LNCAP (cell line): ENCODE measurements around the gene RAPGEF1.

Experiments used
- TF ChIP-seq, protein P1 (sequence below): fragments of 450-650 bp; IDR thresholded peaks from 2 replicates; pipeline ENCODE4 v1.5.1; 2017; ENCODE audit warnings: mild to moderate bottlenecking

Gene RAPGEF1

DNA sequence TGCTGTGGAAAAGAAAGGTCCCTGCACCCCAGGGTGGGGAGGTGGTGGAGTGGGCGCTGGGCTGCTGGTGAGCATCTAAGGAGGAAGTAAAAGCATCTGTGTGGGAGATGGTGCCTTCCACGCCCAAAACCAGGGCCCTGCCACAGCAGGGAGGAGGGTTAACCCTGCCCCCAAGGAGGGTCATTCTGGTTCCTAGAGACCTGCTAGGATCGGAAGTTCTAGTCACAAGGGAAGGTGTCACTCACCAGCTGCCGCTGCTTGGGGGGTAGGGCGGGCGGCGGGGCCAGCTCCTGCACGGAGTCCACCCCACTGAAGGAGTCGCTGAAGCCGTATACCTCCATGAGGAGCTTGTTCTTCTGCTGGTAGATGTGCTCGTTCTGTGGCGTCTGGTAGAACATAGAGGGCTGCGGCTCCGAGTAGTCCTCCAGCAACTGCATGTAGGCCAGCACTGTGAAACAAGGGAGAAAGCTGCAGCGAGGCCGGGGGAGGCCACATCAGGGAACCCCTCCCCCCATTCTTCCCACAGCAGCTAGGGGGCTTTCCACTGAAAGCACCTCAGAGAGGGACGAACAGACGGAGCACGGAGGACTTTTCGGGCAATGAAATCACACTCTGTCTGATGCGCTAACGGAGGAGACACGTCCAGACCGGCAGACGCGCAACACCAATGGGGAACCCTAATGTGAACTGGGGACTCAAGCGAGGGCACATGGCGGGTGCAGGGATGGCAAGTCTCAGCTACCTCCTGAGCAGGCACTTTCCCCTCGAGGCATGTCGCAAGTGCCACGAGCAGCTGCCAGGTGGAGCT, 118.1 kb downstream of the RAPGEF1 start:
- TF ChIP-seq, protein P1, sequence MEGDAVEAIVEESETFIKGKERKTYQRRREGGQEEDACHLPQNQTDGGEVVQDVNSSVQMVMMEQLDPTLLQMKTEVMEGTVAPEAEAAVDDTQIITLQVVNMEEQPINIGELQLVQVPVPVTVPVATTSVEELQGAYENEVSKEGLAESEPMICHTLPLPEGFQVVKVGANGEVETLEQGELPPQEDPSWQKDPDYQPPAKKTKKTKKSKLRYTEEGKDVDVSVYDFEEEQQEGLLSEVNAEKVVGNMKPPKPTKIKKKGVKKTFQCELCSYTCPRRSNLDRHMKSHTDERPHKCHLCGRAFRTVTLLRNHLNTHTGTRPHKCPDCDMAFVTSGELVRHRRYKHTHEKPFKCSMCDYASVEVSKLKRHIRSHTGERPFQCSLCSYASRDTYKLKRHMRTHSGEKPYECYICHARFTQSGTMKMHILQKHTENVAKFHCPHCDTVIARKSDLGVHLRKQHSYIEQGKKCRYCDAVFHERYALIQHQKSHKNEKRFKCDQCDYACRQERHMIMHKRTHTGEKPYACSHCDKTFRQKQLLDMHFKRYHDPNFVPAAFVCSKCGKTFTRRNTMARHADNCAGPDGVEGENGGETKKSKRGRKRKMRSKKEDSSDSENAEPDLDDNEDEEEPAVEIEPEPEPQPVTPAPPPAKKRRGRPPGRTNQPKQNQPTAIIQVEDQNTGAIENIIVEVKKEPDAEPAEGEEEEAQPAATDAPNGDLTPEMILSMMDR = no peak

DNA sequence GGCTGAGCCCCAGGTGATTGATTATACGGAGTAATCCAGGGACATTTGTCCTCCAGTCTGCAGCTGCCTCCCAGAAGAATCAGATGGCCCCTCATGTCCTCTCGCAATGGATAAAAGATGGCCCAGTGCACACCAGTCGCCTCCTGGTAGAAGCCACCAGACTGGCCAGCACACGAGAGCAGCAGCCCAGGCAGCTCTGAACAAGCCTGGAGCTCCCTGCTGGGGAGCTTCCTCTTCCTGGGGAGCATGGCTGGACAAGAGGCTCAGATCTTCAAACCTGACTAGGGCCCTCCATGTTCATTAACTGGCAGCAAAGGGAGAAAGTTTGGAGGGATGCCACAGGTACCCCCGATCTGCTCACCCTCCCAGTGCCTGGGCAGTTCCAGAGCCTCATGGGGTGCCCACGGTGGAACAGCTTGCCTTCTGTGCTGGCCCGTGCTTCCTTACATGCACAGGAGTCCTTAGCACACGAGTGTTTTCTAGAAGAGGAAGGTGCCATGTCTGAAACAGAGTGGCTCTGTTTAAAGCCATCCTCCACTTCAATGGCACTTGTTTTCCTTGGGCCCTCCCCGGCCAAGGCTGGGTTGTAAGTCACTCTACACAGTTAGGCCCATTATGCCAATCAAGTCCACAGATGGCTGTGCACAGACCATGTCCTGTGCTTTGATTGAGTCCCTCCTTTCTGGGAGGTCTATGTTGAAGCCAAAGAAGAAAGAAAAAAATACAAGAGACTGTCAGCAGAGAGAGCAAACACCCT, 118.9 kb downstream of the RAPGEF1 start:
- TF ChIP-seq, protein P1 = no peak

DNA sequence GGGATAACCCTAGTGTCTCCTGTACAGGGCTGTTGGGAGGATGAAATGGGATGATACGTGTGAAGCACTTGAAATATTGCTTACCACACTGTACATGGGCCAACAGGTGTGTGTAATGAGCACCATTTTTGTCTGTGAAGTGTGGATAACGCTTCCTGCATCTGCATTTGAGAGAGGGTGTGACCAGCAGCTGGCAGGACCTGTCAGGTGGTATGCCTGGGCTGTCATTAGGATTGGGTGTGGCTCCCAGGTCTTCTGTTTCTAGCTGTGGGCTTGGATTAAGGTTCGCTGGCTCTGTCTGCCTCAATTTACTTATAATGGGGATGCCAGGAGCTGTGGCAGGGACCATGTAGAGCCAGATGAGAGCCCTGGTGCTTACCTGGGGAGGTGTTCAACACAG, 120.2 kb downstream of the RAPGEF1 start:
- TF ChIP-seq, protein P1 = no peak

DNA sequence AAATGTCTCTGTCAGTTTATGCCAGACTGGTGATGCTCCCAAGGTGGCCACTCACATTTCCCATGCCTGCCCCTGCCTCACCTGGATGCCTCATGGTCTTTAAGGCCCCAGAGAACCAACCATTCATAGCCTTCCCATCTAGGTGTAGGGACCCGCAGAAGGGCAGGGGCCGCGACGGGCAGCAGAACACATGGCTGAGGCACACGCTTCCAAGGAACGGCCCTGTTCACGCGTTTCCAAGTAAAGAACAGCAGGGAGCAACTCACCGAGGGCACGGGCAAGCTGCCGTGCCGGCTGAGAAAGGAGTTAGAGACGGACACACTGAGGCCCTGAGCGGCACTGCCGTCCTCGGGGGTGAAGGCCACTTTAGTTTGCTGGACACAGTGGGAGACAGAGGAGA, 121.1 kb downstream of the RAPGEF1 start:
- TF ChIP-seq, protein P1 = no peak

DNA sequence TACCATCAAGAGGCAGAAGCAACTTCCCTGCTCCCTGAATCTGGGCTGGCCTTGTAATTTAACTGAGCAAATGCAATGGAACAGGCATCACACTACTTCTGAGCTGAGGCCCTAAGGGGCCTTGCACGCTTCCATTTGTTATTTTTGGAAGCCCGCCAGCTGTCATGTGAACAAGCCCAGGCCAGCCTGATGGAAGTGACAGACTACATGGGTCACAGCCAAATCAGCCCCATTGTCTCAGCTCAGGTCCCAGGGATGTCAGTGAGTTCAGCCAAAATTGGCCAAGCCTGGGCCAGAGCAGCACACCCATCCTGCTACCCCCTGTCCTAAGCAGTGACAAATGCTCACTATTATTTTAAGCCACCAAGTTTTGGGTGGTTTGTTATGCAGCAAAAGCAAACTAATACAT, 121.8 kb downstream of the RAPGEF1 start:
- TF ChIP-seq, protein P1 = no peak

DNA sequence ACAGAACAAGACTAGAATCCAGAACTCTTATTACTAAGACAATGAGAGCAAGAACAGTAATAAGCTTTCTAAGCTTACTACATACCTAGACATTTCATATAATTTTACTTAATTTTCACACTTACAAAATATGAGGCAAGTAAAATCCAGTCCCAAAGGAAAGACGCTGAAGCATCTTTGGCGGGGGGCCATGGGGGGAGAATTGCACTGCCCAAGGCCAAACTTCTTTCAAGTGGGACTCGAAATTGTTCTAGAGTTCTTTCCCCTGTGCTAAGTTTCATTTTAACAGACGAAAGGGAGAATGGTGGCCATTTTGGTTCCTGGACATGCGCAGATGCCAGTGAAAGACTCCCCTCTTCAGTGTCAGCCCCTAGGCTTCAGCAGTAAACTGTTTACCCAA, 122.3 kb downstream of the RAPGEF1 start:
- TF ChIP-seq, protein P1 = no peak

DNA sequence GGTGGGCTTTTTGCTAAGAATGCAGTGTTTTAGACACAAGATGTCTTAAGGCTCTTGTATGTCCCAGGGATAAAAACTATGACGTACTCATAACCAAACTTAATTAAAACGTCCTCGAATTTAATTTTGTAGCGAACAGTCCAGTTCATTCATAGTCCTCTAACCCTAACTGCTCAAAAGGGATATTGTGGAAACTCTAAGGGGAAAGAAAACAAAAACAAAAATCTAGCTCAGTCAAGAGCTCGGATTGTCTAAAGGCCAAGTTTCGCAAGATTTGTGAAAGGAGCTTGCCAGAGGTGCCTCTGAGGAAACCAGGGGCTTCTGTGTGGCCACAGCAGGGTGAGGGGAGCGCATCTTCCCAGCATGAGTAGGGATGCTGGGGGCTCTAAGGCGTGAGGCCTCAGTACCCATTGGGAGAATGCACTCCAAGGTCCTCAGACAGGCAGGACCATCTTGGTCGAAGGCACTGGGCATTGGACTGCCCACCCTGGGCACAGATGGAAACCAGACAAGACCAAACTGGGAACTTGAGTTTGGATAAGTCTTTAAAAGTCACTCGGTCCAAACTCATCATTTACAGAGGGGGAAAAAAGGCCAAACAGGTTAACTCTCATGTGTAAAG, 122.8 kb downstream of the RAPGEF1 start:
- TF ChIP-seq, protein P1 = no peak
